PC-3 (cell line): ENCODE measurements around the gene RSRP1.

Experiments used
- CTCF ChIP-seq: fragments of 300-600 bp; sonication (generic); conservative IDR thresholded peaks from 2 replicates; pipeline ENCODE4 v1.5.1; 2017; ENCODE audit warnings: antibody characterized with exemption, low read depth, mild to moderate bottlenecking, low read length
- EZH2 ChIP-seq: fragments of 300-600 bp; sonication (generic); IDR thresholded peaks from one replicate; pipeline ENCODE4 v1.6.1; 2017; ENCODE audit warnings: antibody characterized with exemption, mild to moderate bottlenecking, low read length; ENCODE audit not compliant: unreplicated experiment

- TF ChIP-seq CTCF (no peak), EZH2 (no peak)
These were observed 53.2 kb downstream of the RSRP1 start for GRCh38 chr1:25194054-25194453.
